H1 (cell line): ENCODE measurements around the gene UBA6. TPM values are rescaled to one million over a fixed set of nuclear protein-coding genes. Genes with fewer than 3 reads are reported as not detected.
A peak's percentile ranks its signal among the peaks of the same experiment; 100 is the strongest.

Experiments used
- CTCF ChIA-PET: fragments of 300-600 bp; sonication (Branson Sonifier 250); formaldehyde crosslinking; loops from one replicate; lab custom pipeline; 2021; ENCODE audit not compliant: partially characterized antibody; lab: Charles Lee
- POLR2A ChIA-PET: fragments of 300-600 bp; sonication (Branson Sonifier 250); formaldehyde crosslinking; loops from one replicate; lab custom pipeline; 2021; ENCODE audit warnings: inconsistent platforms; ENCODE audit not compliant: partially characterized antibody; lab: Charles Lee
- DNase-seq, 2 experiments: peaks; one replicate each; pipeline versions ENCODE4 v3.0.0 to v3.0.0-alpha.2; 2010 to 2022; ENCODE audit warnings: low spot score in 2 of 2, low read depth in 1 of 2, mixed read lengths in 1 of 2
- FAIRE-seq: peaks from 2 replicates; lab custom pipeline; 2011; peaks lifted over from hg19 to GRCh38; lab: Jason Lieb, UNC
- H2AFZ ChIP-seq: 2 replicates; pipeline ENCODE4 v1.8.1; 2012; ENCODE audit warnings: low read length, inconsistent platforms
- H2AK5ac ChIP-seq: 2 replicates; pipeline ENCODE4 v1.6.1; 2013; ENCODE audit warnings: low read depth, low read length
- H2BK120ac ChIP-seq: replicated peaks from 2 replicates; pipeline ENCODE3; 2013; ENCODE audit warnings: low read depth, low read length, inconsistent platforms
- H2BK12ac ChIP-seq: 2 replicates; pipeline ENCODE4 v1.6.1; 2013; ENCODE audit warnings: low read depth, low read length
- H2BK15ac ChIP-seq: 2 replicates; pipeline ENCODE4 v1.6.1; 2013; ENCODE audit warnings: low read length
- H2BK20ac ChIP-seq: 2 replicates; pipeline ENCODE4 v1.6.1; 2013; ENCODE audit warnings: low read length
- H2BK5ac ChIP-seq: 2 replicates; pipeline ENCODE4 v1.6.1; 2013; ENCODE audit warnings: low read depth, low read length
- H3K14ac ChIP-seq: 2 replicates; pipeline ENCODE4 v1.6.1; 2013; ENCODE audit warnings: inconsistent platforms; ENCODE audit not compliant: insufficient read length
- H3K18ac ChIP-seq: 2 replicates; pipeline ENCODE4 v1.6.1; 2013; ENCODE audit warnings: low read length; ENCODE audit errors: extremely low read depth
- H3K23ac ChIP-seq: 2 replicates; pipeline ENCODE4 v1.6.1; 2013; ENCODE audit warnings: inconsistent platforms; ENCODE audit not compliant: insufficient read length
- H3K23me2 ChIP-seq: 2 replicates; pipeline ENCODE4 v1.6.1; 2013; ENCODE audit warnings: low read depth, low read length
- H3K27ac ChIP-seq: 2 replicates; pipeline ENCODE4 v1.6.1; 2011; ENCODE audit warnings: low read depth, low read length, inconsistent platforms
- H3K27me3 ChIP-seq, 4 experiments: replicated peaks in 1 of 4; 1 replicate in 1 of 4; 2 replicates in 3 of 4; pipeline versions ENCODE4 v1.6.1 to v1.8.1; 2011 to 2013; ENCODE audit warnings: low read length in 3 of 4, mild to moderate bottlenecking in 3 of 4, inconsistent platforms in 2 of 4, mixed read lengths in 2 of 4, moderate library complexity in 1 of 4; ENCODE audit not compliant: control insufficient read depth in 3 of 4, insufficient read depth in 3 of 4; ENCODE audit errors: extremely low read depth in 1 of 4
- H3K36me3 ChIP-seq, 4 experiments: 2 replicates each; pipeline versions ENCODE4 v1.6.1 to v1.8.1; 2011 to 2013; ENCODE audit warnings: mild to moderate bottlenecking in 4 of 4, low read length in 3 of 4, moderate library complexity in 2 of 4, control low read depth in 1 of 4, inconsistent platforms in 1 of 4; ENCODE audit not compliant: insufficient read depth in 4 of 4, control insufficient read depth in 2 of 4
- H3K4ac ChIP-seq: replicated peaks from 2 replicates; pipeline ENCODE3; 2013; ENCODE audit warnings: low read length, low read depth, mixed read lengths, inconsistent platforms; ENCODE audit not compliant: insufficient read length
- H3K4me1 ChIP-seq, 4 experiments: replicated peaks in 1 of 4; 1 replicate in 1 of 4; 2 replicates in 3 of 4; pipeline versions ENCODE4 v1.6.1 to v1.8.1; 2011 to 2013; ENCODE audit warnings: low read length in 3 of 4, inconsistent platforms in 2 of 4, mixed read lengths in 1 of 4; ENCODE audit not compliant: insufficient read depth in 4 of 4, control insufficient read depth in 3 of 4
- H3K4me2 ChIP-seq, 2 experiments: 2 replicates each; pipeline versions ENCODE4 v1.6.1 to v1.8.1; 2011 to 2013; ENCODE audit warnings: low read depth in 2 of 2, low read length in 2 of 2, control low read depth in 1 of 2, inconsistent platforms in 1 of 2, mild to moderate bottlenecking in 1 of 2; ENCODE audit not compliant: insufficient read depth in 1 of 2
- H3K4me3 ChIP-seq, 4 experiments: fragments of 200-600, 300-600 bp in 1 of 4; sonication (generic), shearing (Covaris generic), sonication (Bioruptor Twin) in 1 of 4; 2 replicates each; pipeline versions ENCODE4 v1.5.1 to v1.8.1; 2011 to 2016; ENCODE audit warnings: low read length in 4 of 4, low read depth in 3 of 4, control low read depth in 2 of 4, inconsistent platforms in 2 of 4, mild to moderate bottlenecking in 2 of 4, mixed read lengths in 1 of 4, moderate library complexity in 1 of 4; ENCODE audit not compliant: insufficient read depth in 2 of 4; ENCODE audit errors: extremely low read depth in 1 of 4
- H3K56ac ChIP-seq: replicated peaks from 2 replicates; pipeline ENCODE3; 2013; ENCODE audit warnings: low read depth, mild to moderate bottlenecking, mixed read lengths, low read length, inconsistent platforms; ENCODE audit not compliant: insufficient read length
- H3K79me1 ChIP-seq: 2 replicates; pipeline ENCODE4 v1.6.1; 2013; ENCODE audit warnings: low read depth, low read length, control low read depth
- H3K79me2 ChIP-seq, 2 experiments: 2 replicates each; pipeline versions ENCODE4 v1.6.1 to v1.8.1; 2012 to 2013; ENCODE audit warnings: low read length in 2 of 2, mild to moderate bottlenecking in 2 of 2, inconsistent platforms in 1 of 2; ENCODE audit not compliant: insufficient read depth in 2 of 2, control insufficient read depth in 1 of 2
- H3K9ac ChIP-seq, 4 experiments: replicated peaks in 1 of 4; 1 replicate in 1 of 4; 2 replicates in 3 of 4; pipeline versions ENCODE4 v1.6.1 to v1.8.1; 2011 to 2013; ENCODE audit warnings: low read depth in 3 of 4, low read length in 3 of 4, control low read depth in 2 of 4, mild to moderate bottlenecking in 2 of 4, moderate library complexity in 2 of 4, inconsistent platforms in 1 of 4; ENCODE audit errors: extremely low read depth in 1 of 4
- H3K9me3 ChIP-seq, 2 experiments: 2 replicates each; pipeline versions ENCODE4 v1.6.1 to v1.8.1; 2012 to 2013; ENCODE audit warnings: mild to moderate bottlenecking in 2 of 2, moderate library complexity in 2 of 2, control low read depth in 1 of 2, inconsistent platforms in 1 of 2, low read depth in 1 of 2, low read length in 1 of 2, mixed read lengths in 1 of 2; ENCODE audit not compliant: insufficient read depth in 2 of 2
- H4K20me1 ChIP-seq, 2 experiments: replicated peaks in 1 of 2; 2 replicates each; pipeline versions ENCODE3 to v1.8.1; 2011 to 2013; ENCODE audit warnings: inconsistent platforms in 2 of 2, low read length in 2 of 2, mild to moderate bottlenecking in 1 of 2; ENCODE audit not compliant: insufficient read depth in 2 of 2, control insufficient read depth in 1 of 2
- H4K5ac ChIP-seq: 2 replicates; pipeline ENCODE4 v1.6.1; 2013; ENCODE audit warnings: low read length, low read depth, mixed read lengths, inconsistent platforms; ENCODE audit not compliant: insufficient read length
- H4K8ac ChIP-seq: 2 replicates; pipeline ENCODE4 v1.8.0; 2013; ENCODE audit warnings: mild to moderate bottlenecking, moderate library complexity, low read length, inconsistent platforms; ENCODE audit not compliant: insufficient read depth; ENCODE audit errors: extremely low read depth
- H4K91ac ChIP-seq: replicated peaks from 2 replicates; pipeline ENCODE3; 2013; ENCODE audit warnings: low read length, mixed read lengths, inconsistent platforms; ENCODE audit not compliant: insufficient read length
- BRCA1 ChIP-seq: IDR thresholded peaks from 2 replicates; pipeline ENCODE4 v1.6.1; 2012; ENCODE audit warnings: low read depth, low read length, improper control_type of control experiment
- HDAC6 ChIP-seq: IDR thresholded peaks from one replicate; pipeline ENCODE4 v1.7.1; 2012; ENCODE audit warnings: low read depth, mild to moderate bottlenecking, inconsistent platforms, low read length, moderate library complexity
- SIRT6 ChIP-seq: IDR thresholded peaks from one replicate; pipeline ENCODE4 v1.7.1; 2012; ENCODE audit warnings: low read length, inconsistent platforms
- WGBS, 2 experiments: shearing (Covaris generic) in 1 of 2; methylation state at CpG; one replicate each; pipeline versions ENCODE4 v1.1.6 to v1.1.7; 2013 to 2015; ENCODE audit warnings: low lambda C conversion rate in 2 of 2, mixed read lengths in 2 of 2, inconsistent platforms in 1 of 2, low coverage in 1 of 2, missing lambda C conversion rate in 1 of 2; ENCODE audit not compliant: insufficient replicate concordance in 2 of 2, insufficient coverage in 1 of 2, insufficient read length in 1 of 2; ENCODE audit errors: extremely low coverage in 1 of 2, missing lambda C conversion rate in 1 of 2; 5-methylcytosine and 5-hydroxymethylcytosine counted together
- polyA plus RNA-seq, 7 experiments: library from polyadenylated mRNA; depleted of rRNA in 3 of 7; stranded (reverse) in 5 of 7; unstranded in 2 of 7; fragments of >200 nt in 5 of 7; fragments of 200-250 nt in 2 of 7; gene quantifications; 1 replicate in 5 of 7; 2 replicates in 1 of 7; 4 replicates in 1 of 7; pipeline versions ENCODE4 v1.2.1 to v1.2.3, GENCODE V29; 2011 to 2013; ENCODE audit warnings: missing spikeins in 2 of 7, mixed read lengths in 2 of 7
- total RNA-seq: library from RNA; stranded (reverse); fragmentation: NEBNext Ultra II Directional; extraction: Animal tissue kit (Norgen Biotek cat#: 25700); gene quantifications from 2 replicates; pipeline ENCODE4 v1.2.1, GENCODE V29; 2021
- TF ChIP-seq, protein P1 (sequence below): IDR thresholded peaks from 2 replicates; pipeline ENCODE4 v1.6.1; 2011; ENCODE audit warnings: low read depth, mild to moderate bottlenecking, low read length; ENCODE audit not compliant: insufficient read depth

The UBA6 gene
- total and polyA plus RNA-seq, 2 of the 8 experiments (the other 6 are each of a cell fraction or from before 2014, with no cell fraction given), result 17.4 to 74.3 TPM

DNA sequence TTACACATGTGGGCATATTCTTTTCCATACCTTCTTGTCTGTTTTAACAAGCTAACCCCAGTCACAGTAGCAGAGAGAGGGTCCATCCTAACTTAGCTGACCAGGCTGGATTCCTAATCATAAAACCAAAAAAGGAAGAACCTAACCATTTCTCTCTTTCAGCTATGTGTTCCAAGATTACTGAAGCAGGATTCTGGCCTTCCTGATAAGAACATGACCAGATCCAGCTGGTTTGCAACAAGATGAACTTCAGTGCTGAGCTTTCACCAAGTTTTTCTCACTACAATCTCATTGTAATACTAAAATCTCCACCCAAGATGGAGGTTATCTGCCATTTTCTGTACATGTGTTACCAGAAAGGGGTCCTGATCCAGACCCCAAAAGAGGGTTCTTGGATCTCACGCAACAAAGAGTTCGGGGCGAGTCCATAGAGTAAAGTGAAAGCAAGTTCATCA is 20.4 kb upstream of the UBA6 start:
- 95% methylated on average over 3 of the region's 3 CpGs; no CpG with 5 or more reads in 1 of the 2 experiments for WGBS, 2 experiments
- no peaks in the 10 kb centered on the region for H3K79me1 ChIP-seq
- H3K36me3 ChIP-seq, result no peaks in the 10 kb centered on the region; a peak in 1 of 8 replicates
- CTCF ChIA-PET, result interaction anchor here (0.6 to 1.0 kb wide), 2 partner anchors 20 to 189 kb away, joined by 3 read pairs; partner anchors contain the start of gene UBA6
- no peak overlapping the region for H3K56ac ChIP-seq
- H2BK5ac ChIP-seq, result no peak overlapping the region
- H3K9ac ChIP-seq, result no peak overlapping the region
- no peak overlapping the region for H3K4me3 ChIP-seq
- no peak overlapping the region for H3K4ac ChIP-seq
- no peak for DNase-seq
- no peak overlapping the region for H2BK20ac ChIP-seq
- H4K8ac ChIP-seq, result no peak overlapping the region
- TF ChIP-seq HDAC6 (no peak), SIRT6 (no peak), BRCA1 (no peak)
- TF ChIP-seq, protein P1, sequence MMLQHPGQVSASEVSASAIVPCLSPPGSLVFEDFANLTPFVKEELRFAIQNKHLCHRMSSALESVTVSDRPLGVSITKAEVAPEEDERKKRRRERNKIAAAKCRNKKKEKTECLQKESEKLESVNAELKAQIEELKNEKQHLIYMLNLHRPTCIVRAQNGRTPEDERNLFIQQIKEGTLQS, result no peak
- no peaks in the 10 kb centered on the region for H4K20me1 ChIP-seq
- no peaks in the 10 kb centered on the region for H3K23me2 ChIP-seq
- H3K14ac ChIP-seq, result no peak overlapping the region
- no peak overlapping the region for H2AFZ ChIP-seq
- peak overlapping the region; percentile 59 for H3K27ac ChIP-seq
- H3K79me2 ChIP-seq, result no peaks in the 10 kb centered on the region
- no peak overlapping the region for H3K4me2 ChIP-seq
- no peak overlapping the region for H3K23ac ChIP-seq
- H4K5ac ChIP-seq, result no peak overlapping the region
- H3K4me1 ChIP-seq, result peaks cover 0 to 10% (median 3%) of the 10 kb centered on the region in 4 experiments; a peak in 3 of 7 replicates
- no peak overlapping the region for H2AK5ac ChIP-seq
- no peak overlapping the region for H4K91ac ChIP-seq
- no peak overlapping the region for H2BK120ac ChIP-seq
- no peaks in the 10 kb centered on the region; a peak in 1 of 4 replicates for H3K9me3 ChIP-seq
- peak overlapping the region; percentile 18; the same call in 1 of the 2 replicates for H2BK12ac ChIP-seq
- POLR2A ChIA-PET, result interaction anchor here (0.8 to 1.7 kb wide), 2 partner anchors 10 to 20 kb away, joined by 3 to 8 read pairs; no protein-coding TSS in a partner anchor
- H3K27me3 ChIP-seq, result no peaks in the 10 kb centered on the region
- no peak overlapping the region for H2BK15ac ChIP-seq
- H3K18ac ChIP-seq, result no peak overlapping the region
- FAIRE-seq, result no peak
